MM.1S (cell line): ENCODE measurements around the gene APBB2.

Source experiments
- DNase-seq: peaks from one replicate; pipeline ENCODE4 v3.0.0-alpha.2; 2015
- H2AFZ ChIP-seq: fragments of 300-600 bp; sonication (generic); 2 replicates; pipeline ENCODE4 v1.6.0; 2016; ENCODE audit warnings: antibody characterized with exemption, low read length
- H3F3A ChIP-seq: fragments of 300-600 bp; sonication (generic); 2 replicates; pipeline ENCODE4 v1.6.1; 2016; ENCODE audit warnings: mild to moderate bottlenecking, antibody characterized with exemption, low read length, moderate library complexity, mixed read lengths; ENCODE audit not compliant: insufficient read depth
- H3K27ac ChIP-seq: fragments of 300-600 bp; sonication (generic); 2 replicates; pipeline ENCODE4 v1.5.1; 2016; ENCODE audit warnings: mild to moderate bottlenecking, low read length
- H3K27me3 ChIP-seq: fragments of 300-600 bp; sonication (generic); replicated peaks from 2 replicates; pipeline ENCODE4 v1.6.0; 2016; ENCODE audit warnings: low read length; ENCODE audit not compliant: insufficient read depth
- H3K36me3 ChIP-seq: fragments of 300-600 bp; sonication (generic); replicated peaks from 2 replicates; pipeline ENCODE4 v1.6.1; 2016; ENCODE audit warnings: mild to moderate bottlenecking, low read length, mixed read lengths; ENCODE audit not compliant: insufficient read depth
- H3K4me1 ChIP-seq: fragments of 300-600 bp; sonication (generic); 2 replicates; pipeline ENCODE4 v1.6.1; 2016; ENCODE audit warnings: low read length, mixed read lengths
- H3K4me2 ChIP-seq: fragments of 300-600 bp; sonication (generic); 2 replicates; pipeline ENCODE4 v1.6.0; 2016; ENCODE audit warnings: low read depth, low read length
- H3K4me3 ChIP-seq: fragments of 300-600 bp; sonication (generic); 2 replicates; pipeline ENCODE4 v1.5.1; 2016; ENCODE audit warnings: low read length, mixed read lengths
- H3K79me2 ChIP-seq: fragments of 300-600 bp; sonication (generic); 2 replicates; pipeline ENCODE4 v1.6.1; 2016; ENCODE audit warnings: mixed run types, low read length, mixed read lengths
- H3K9ac ChIP-seq: fragments of 300-600 bp; sonication (generic); 2 replicates; pipeline ENCODE4 v1.6.1; 2016; ENCODE audit warnings: low read length, mixed read lengths
- H3K9me2 ChIP-seq: fragments of 300-600 bp; sonication (generic); replicated peaks from 2 replicates; pipeline ENCODE4 v1.6.1; 2016; ENCODE audit warnings: mild to moderate bottlenecking, low read length, mixed read lengths; ENCODE audit not compliant: insufficient read depth
- H3K9me3 ChIP-seq: fragments of 300-600 bp; sonication (generic); replicated peaks from 2 replicates; pipeline ENCODE4 v1.6.1; 2016; ENCODE audit warnings: mild to moderate bottlenecking, low read length, mixed read lengths; ENCODE audit not compliant: insufficient read depth
- H4K20me1 ChIP-seq: fragments of 300-600 bp; sonication (generic); 2 replicates; pipeline ENCODE4 v1.6.1; 2016; ENCODE audit warnings: mild to moderate bottlenecking, low read length, moderate library complexity, mixed read lengths; ENCODE audit not compliant: insufficient read depth
- CTCF ChIP-seq: fragments of 300-600 bp; sonication (generic); IDR thresholded peaks from 2 replicates; pipeline ENCODE4 v1.5.1; 2016; ENCODE audit warnings: antibody characterized with exemption, low read length, mixed read lengths
- EZH2 ChIP-seq: fragments of 300-600 bp; sonication (generic); optimal IDR thresholded peaks from 2 replicates; pipeline ENCODE3; 2017; ENCODE audit warnings: low read depth, mild to moderate bottlenecking, antibody characterized with exemption, low read length, mixed read lengths
- EZH2phosphoT487 ChIP-seq: fragments of 300-600 bp; sonication (generic); IDR thresholded peaks from 2 replicates; pipeline ENCODE4 v1.6.1; 2018; ENCODE audit warnings: antibody characterized with exemption, low read length

APBB2 gene

GRCh38 chr4:40832175-40832574, 382.2 kb downstream of the APBB2 start:
- Histone ChIP-seq H2AFZ (no peak overlapping the region), H3K4me3 (no peak overlapping the region), H3K4me1 (no peaks in the 10 kb centered on the region), H3K9me2 (no peaks in the 10 kb centered on the region), H3K27ac (no peak overlapping the region), H3F3A (no peaks in the 10 kb centered on the region), H3K36me3 (no peaks in the 10 kb centered on the region), H3K9me3 (no peaks in the 10 kb centered on the region), H4K20me1 (no peaks in the 10 kb centered on the region), H3K27me3 (no peaks in the 10 kb centered on the region), H3K79me2 (no peaks in the 10 kb centered on the region), H3K9ac (no peak overlapping the region), H3K4me2 (no peak overlapping the region)
- TF ChIP-seq CTCF (no peak), EZH2phosphoT487 (no peak), EZH2 (no peak)
- no peak for DNase-seq

- TF ChIP-seq EZH2, result no peak
- TF ChIP-seq EZH2phosphoT487, result no peak
- TF ChIP-seq CTCF, result no peak
- Histone ChIP-seq H3K4me3 (no peak overlapping the region), H3K27me3 (no peaks in the 10 kb centered on the region), H3K4me1 (no peaks in the 10 kb centered on the region), H3K27ac (no peak overlapping the region), H3K79me2 (no peaks in the 10 kb centered on the region), H3K4me2 (no peak overlapping the region), H3K9me3 (no peaks in the 10 kb centered on the region), H4K20me1 (no peaks in the 10 kb centered on the region), H3K36me3 (no peaks in the 10 kb centered on the region), H3K9me2 (no peaks in the 10 kb centered on the region), H3F3A (no peaks in the 10 kb centered on the region), H3K9ac (no peak overlapping the region), H2AFZ (no peak overlapping the region)
- DNase-seq, result no peak
Observed at GRCh38 chr4:40831146-40831907, 383.0 kb downstream of the APBB2 start.

GRCh38 chr4:40829586-40829985, 384.8 kb downstream of the APBB2 start:
- H3K9me3 ChIP-seq, result no peaks in the 10 kb centered on the region
- no peaks in the 10 kb centered on the region for H3K9me2 ChIP-seq
- no peak overlapping the region for H3K27ac ChIP-seq
- H3K4me3 ChIP-seq, result no peak overlapping the region
- H2AFZ ChIP-seq, result no peak overlapping the region
- no peaks in the 10 kb centered on the region for H4K20me1 ChIP-seq
- DNase-seq, result no peak
- H3K9ac ChIP-seq, result no peak overlapping the region
- no peaks in the 10 kb centered on the region for H3K79me2 ChIP-seq
- no peaks in the 10 kb centered on the region for H3K4me1 ChIP-seq
- no peak overlapping the region for H3K4me2 ChIP-seq
- TF ChIP-seq CTCF (no peak), EZH2 (no peak), EZH2phosphoT487 (no peak)
- no peaks in the 10 kb centered on the region for H3K27me3 ChIP-seq
- H3F3A ChIP-seq, result no peaks in the 10 kb centered on the region
- no peaks in the 10 kb centered on the region for H3K36me3 ChIP-seq
